ENCODE measurements around the gene CCDC148.
"Not testable (repeated sequence)": the region's sequence is repeated elsewhere in the genome, so short reads cannot be mapped to it uniquely, and the experiment has no call there.

The CCDC148 gene

GRCh38 chr2:158346032-158346431 lies 110.5 kb downstream of the CCDC148 start:
- no peak for DNase-seq

DNA sequence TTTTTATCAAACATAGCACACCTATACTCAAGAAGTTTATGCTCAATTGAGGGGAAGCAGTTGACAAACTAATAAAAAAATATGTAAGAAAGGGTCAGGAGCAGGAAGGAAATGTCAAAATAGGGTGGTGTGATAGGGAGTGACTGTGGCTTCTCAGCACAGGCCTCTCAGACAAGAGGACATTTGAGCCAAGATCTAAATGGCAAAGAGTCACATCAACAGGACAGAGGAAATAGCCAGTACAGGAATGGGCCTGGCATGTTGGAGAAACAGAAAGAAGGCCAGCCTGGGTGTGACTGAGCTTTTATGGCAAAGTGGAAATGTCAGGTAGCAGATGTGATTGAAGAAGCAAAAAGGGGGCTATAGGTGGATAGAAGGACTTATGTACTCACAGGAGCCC lies 117.0 kb downstream of the CCDC148 start:
- no peak for DNase-seq

DNA sequence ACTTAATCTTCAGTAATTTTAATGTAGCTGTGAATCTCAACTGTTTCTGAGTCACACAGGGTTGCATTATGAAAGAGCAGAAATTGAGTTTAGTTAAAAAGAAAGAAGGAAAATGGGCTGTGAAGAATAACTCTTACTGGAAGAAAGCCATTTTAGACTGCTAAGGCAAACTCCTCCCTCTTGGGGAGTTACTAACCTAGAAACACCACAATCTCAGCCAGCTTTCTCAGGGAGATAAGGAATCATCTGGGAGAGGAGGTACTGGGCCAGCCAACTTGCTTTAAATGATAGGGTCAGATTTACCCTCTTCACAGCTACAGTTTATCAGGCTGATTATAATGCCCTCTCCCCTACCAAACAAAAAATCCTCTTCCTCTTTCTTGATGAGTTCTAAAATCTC lies 119.5 kb downstream of the CCDC148 start:
- DNase-seq, result no peak

DNA sequence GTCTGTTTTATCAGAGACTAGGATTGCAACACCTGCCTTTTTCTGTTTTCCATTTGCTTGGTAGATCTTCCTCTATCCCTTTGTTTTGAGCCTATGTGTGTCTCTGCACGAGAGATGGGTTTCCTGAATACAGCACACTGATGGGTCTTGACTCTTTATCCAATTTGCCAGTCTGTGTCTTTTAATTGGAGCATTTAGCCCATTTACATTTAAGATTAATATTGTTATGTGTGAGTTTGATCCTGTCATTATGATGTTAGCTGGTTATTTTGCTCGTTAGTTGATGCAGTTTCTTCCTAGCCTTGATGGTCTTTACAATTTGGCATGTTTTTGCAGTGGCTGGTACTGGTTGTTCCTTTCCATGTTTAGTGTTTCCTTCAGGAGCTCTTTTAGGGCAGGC lies 124.8 kb downstream of the CCDC148 start:
- not testable (repeated sequence) for DNase-seq

GRCh38 chr2:158325782-158326340 lies 130.7 kb downstream of the CCDC148 start:
- DNase-seq, result no peak

- no peak for DNase-seq
Observed at GRCh38 chr2:158325031-158325781, 131.3 kb downstream of the CCDC148 start.

DNA sequence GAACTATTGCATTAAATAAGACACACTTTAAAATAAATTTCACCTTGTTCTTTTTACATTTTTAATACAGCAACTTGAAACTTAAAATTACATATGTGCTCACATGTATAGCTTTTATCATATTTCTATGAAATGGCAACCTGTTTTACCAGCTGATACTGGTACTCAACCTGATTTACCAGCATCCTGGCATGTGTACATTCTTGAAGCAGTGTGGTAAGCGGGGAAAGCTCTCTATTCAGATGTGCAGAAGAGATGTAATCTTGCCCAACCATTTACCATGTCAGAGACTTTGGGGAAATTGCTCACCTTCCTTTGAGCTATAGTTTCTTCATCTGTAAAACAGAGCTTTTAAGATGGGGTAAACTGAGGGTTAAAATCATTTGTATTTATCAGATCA lies 133.2 kb downstream of the CCDC148 start:
- no peak for DNase-seq

GRCh38 chr2:158321264-158321663 lies 135.3 kb downstream of the CCDC148 start:
- DNase-seq, result no peak

- DNase-seq, result no peak
Observed at GRCh38 chr2:158319269-158319668, 137.3 kb downstream of the CCDC148 start.

DNA sequence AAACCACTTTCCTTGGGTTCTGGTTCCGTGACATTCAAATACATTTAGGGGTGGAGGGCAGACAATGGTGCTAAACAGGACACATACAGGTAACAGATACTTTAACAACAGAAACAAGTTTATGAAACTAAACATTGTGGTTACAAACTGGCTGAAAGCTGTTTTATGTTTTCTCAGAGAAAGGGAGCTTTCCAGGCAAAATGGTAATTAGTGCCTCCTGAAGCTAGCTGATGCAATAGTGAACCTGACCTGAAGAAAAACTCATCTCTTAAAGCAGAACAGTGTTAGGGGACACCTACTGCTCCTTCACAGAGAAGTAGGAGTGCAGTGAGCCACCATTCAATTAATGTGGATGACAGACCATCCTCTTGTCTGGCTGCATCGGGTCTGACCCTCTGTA lies 138.9 kb downstream of the CCDC148 start:
- DNase-seq, result no peak

DNA sequence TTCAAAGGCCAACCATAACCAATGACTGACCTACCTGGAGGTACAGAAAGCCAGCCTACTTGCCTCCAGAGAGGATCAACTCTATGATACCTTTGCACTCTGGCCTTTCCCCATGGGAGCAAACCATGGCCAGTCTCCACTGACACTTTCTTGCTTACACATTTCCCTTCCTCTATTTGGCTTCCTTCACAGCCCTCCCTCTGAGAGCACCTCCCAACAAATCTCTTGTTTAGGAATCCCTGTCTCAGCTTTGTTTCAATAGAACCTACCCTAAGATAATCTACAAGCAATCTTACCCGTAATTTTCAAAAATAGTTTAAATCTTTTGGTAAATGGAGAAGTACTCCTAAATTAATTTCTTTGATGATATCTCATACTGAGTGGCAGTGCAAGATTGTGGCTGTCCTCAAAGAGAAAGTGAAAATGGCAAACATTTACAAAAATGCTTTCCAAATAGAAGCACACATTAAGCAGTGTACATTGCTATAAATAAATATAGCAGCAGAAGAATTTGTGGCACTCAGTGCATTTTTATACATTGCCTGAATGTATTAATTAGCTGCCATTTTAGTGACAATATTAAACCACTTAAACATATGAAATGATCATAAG lies 140.6 kb downstream of the CCDC148 start:
- DNase-seq, result no peak

GRCh38 chr2:158315000-158315399 lies 141.6 kb downstream of the CCDC148 start:
- DNase-seq, result no peak

DNA sequence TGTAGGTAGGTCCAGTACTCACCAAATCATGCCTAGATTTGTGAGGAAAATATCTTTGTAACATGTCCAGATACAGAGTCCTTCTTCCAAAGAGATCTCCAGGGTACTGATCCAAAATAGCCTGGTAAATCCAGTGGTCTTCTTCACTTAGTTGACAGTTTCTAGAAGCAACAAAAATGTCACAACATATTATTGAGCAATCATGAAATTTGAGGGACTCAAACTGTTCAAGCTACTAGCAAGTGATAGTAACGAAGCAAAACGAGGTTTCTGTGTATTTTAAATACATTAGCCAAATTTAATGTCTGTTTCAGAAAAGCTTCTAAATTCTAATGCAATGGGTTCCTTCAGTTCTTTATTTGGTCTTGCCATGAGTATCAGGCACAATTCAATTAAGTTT lies 142.8 kb downstream of the CCDC148 start:
- no peak for DNase-seq

- no peak for DNase-seq
Observed at GRCh38 chr2:158312981-158313380, 143.6 kb downstream of the CCDC148 start.

DNA sequence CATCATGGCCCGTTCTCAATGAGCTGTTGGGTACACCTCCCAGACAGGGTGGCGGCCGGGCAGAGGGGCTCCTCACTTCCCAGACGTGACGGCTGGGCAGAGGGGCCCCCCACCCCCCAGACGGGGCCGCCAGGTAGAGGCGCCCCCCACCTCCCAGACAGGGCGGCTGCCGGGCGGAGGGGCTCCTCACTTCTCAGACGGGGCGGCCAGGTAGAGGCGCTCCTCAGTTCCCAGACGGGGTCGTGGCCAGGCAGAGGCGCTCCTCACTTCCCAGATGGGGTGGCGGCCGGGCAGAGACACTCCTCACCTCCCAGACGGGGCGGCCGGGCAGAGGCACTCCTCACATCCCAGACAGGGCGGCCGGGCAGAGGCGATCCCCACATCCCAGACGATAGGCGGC lies 146.1 kb downstream of the CCDC148 start:
- DNase-seq, result not testable (repeated sequence)

- no peak for DNase-seq
Observed at GRCh38 chr2:158305501-158305900, 151.1 kb downstream of the CCDC148 start.

GRCh38 chr2:158300394-158300793 lies 156.2 kb downstream of the CCDC148 start:
- no peak for DNase-seq

- DNase-seq, result no peak
Observed at GRCh38 chr2:158297606-158298005, 158.9 kb downstream of the CCDC148 start.

- DNase-seq, result no peak
Observed at GRCh38 chr2:158297120-158297519, 159.4 kb downstream of the CCDC148 start.

DNA sequence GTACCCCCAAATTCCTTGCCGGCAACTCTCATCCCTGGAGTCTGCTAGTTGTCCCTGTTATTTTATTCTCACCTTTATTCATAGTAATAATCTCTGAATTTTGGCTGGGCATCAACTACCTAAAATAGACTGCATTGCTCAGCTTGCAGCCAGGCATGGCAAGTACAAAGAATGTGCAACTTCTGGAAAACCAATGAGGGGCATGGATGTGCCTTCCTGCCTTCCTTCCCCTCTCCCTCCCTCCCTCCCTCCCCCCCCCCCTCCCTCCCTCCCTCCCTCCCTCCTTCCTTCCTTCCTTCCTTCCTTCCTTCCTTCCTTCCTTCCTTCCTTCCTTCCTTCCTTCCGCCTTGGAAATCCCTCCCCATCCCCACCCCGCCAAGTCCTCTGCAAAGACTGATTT lies 162.8 kb downstream of the CCDC148 start:
- DNase-seq, result no peak

DNA sequence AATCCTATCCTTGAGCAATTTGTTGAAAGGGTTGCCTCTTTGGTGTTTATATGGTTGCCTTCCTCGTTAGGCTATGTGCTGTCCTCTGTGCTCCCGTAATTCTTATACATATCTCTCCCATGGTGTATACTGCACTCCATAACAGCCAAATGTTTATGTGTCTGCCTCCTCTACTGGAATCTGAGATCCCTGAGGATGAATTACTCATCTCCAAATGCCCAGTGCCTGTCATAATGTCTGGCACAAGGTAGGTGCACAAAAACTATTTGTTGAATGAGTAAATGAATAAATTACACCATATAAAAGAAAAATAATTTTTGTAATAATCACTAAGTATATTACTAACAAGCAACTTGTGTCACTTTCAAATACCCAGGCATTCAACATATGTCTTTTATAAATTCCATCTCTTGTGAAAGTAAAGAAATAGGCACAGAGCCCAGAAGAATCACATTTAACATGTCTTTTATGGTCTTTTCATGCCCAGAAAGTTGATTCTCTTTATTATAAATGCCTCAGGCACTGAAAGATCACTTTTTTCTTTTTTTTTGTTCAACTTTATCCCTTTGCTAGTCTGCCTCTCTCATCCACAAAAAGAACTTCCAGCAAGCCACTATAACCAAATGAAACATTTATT lies 164.9 kb downstream of the CCDC148 start:
- DNase-seq, result no peak

DNA sequence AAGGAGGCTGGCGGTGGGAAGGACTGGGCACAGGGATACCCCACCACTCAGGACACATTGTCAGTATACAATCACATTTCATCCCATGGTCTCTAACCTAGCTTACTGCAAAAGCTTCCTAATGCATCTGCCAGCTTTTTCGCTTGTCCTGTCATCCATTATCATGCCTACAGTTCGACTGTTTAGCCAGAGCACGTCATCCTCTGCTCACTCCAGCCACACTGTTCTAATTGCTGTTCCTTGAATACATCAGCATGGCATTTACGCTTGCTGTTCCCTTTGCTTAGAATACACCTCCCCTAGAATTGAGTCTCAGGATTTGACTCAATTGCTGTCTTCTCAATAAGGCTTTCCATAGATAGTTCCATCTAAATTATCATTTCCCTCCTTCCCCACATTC lies 166.3 kb downstream of the CCDC148 start:
- DNase-seq, result no peak

DNA sequence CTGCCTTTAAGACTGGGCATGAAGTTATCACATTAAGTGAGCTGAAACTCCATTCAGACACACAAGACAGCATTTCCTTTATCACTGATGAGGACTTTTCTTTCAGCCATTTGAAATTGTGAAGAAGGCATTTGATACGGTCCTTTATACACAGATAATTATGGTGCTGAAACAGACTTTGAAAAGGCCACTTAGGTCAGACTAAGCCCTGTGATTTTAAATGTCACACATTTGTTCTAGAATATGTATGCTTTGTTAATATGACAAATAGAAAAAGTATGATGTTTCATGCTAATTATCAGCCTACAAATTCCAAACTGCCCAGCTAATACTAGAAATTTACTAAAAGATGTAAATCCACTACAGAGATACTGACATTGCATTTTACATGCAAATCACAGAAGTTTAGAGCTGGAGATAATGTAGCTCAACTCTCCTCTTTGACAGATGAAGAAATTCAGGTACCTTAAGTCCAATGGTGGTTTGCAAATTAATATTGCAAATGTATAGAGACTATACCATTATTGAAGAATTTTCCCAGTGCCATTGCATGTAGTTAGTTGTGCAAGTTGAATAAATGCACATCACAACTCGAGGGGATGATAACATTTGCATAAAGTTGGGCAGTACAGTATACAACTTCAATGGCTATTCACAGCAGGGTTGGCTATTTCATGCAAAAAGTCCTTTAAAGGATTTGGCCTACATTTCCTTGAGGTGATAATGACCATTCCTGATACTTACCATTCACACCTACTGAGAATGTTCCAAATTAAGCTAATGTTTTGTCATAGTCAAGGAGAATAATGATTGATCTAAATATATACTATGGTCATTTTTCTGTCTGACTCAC lies 179.7 kb downstream of the CCDC148 start:
- no peak for DNase-seq
